ENCODE measurements around the gene INPP5D.
"Not testable (repeated sequence)": the region's sequence is repeated elsewhere in the genome, so short reads cannot be mapped to it uniquely, and the experiment has no call there.

- TF ChIP-seq GLIS3 (CRISPR knock-in tag; IDR thresholded peaks at IDR 0.05); PPARA (CRISPR knock-in tag; IDR thresholded peaks at IDR 0.05; ENCODE audit: borderline replicate concordance); ZC3H10 (CRISPR knock-in tag; IDR thresholded peaks at IDR 0.05); CSRNP3 (CRISPR knock-in tag; IDR thresholded peaks at IDR 0.05): not testable (repeated sequence)
These were observed 5.1 kb downstream of the INPP5D start for GRCh38 chr2:233065200-233065589.

All from SK-N-SH treated with all-trans-retinoic acid at 6 μM for 48 hours (cell line).